SU-DHL-6 (cell line): Measurements from ENCODE around the gene MACIR.
A peak's percentile ranks its signal among the peaks of the same experiment; 100 is the strongest.

Experiments used
- EZH2phosphoT487 ChIP-seq: fragments of 200-600 bp; sonication (generic), shearing (Covaris generic); conservative IDR thresholded peaks from 2 replicates; pipeline ENCODE4 v1.6.1; 2018; ENCODE audit warnings: mild to moderate bottlenecking, antibody characterized with exemption, low read length, moderate library complexity, mixed read lengths
- TF ChIP-seq, protein P1 (sequence below): fragments of 200-600 bp; sonication (generic); IDR thresholded peaks from one replicate; pipeline ENCODE4 v1.5.1; 2017; ENCODE audit warnings: antibody characterized with exemption, mild to moderate bottlenecking, low read length, moderate library complexity; ENCODE audit not compliant: insufficient read depth, poor library complexity, severe bottlenecking

DNA sequence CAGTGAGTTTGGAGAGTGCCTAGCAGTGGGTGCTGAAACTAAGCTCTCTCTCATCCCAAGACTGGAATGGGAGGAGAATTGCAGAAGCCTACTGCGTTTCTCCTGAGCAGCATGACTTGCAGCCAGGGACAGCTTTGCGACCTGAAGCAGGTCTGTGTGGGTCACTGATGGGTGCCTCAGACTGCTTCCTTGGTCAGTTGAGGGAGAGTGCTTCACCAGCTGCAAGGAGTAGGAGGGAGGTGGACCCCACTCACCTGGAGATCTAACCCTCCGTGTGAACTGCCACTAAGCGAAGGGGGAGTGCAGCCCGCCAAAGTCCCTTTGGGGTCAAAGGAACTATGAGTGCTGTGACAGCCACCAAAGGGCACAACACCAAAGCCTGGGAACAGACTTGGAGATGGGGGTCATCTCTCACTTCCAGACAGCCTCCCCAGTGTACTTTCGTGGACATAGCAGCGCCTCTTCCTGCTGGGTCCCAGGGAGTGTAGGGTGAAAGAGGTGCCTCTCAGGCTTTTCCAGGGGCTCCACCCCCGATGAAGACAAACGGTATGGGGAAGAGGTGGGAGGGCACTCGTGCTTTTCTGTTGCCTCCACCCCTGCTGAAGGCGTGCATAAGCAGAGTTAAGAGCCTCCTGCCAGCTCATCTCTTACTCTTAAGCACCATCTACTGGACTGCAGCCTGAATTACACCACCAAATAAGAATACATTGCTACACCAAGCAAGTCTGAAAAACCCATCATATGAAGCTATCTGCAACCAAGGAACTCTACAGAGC, 34.3 kb upstream of the MACIR start:
- TF ChIP-seq, protein P1, sequence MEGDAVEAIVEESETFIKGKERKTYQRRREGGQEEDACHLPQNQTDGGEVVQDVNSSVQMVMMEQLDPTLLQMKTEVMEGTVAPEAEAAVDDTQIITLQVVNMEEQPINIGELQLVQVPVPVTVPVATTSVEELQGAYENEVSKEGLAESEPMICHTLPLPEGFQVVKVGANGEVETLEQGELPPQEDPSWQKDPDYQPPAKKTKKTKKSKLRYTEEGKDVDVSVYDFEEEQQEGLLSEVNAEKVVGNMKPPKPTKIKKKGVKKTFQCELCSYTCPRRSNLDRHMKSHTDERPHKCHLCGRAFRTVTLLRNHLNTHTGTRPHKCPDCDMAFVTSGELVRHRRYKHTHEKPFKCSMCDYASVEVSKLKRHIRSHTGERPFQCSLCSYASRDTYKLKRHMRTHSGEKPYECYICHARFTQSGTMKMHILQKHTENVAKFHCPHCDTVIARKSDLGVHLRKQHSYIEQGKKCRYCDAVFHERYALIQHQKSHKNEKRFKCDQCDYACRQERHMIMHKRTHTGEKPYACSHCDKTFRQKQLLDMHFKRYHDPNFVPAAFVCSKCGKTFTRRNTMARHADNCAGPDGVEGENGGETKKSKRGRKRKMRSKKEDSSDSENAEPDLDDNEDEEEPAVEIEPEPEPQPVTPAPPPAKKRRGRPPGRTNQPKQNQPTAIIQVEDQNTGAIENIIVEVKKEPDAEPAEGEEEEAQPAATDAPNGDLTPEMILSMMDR, result peak; percentile 39
- no peak for TF ChIP-seq EZH2phosphoT487
